ENCODE results near the gene TAOK1. TPM values are rescaled to one million over a fixed set of nuclear protein-coding genes. Genes with fewer than 3 reads are reported as not detected.

TAOK1 gene
- total and polyA plus RNA-seq, 3 donors from 2014 or later = 28.4 to 107 (median 101) TPM

DNA sequence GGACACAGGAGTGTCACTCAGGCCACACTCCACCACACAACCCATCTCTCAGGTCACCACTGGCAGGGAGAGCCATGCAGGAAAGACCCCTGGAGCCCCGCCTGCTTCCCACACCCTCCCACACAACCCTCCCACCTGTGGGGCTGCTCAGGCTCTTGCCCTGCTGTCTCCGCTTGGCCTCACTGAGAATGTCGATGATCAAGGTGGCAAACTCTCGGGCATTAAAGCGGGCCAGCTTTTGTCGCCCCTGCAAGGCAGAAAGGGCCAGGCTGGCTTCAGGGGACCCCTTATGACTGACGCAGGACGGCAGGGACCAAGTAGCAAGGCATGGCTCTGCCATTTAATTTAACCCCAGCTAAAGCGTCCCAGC lies 186.8 kb downstream of the TAOK1 start:
- H3K36me3 ChIP-seq (ENCODE audit: low read depth, missing control alignments) = no peaks in the 10 kb centered on the region

GRCh38 chr17:29577385-29578211 lies 187.4 kb downstream of the TAOK1 start:
- DNase-seq = no peak
- TF ChIP-seq CTCF (IDR thresholded peaks at IDR 0.05) = no peak
- TF ChIP-seq POLR2A (IDR thresholded peaks at IDR 0.05) = no peak
- Histone ChIP-seq H3K27me3 (no peaks in the 10 kb centered on the region), H3K27ac (no peak overlapping the region), H3K4me3 (no peak overlapping the region), H3K4me1 (peaks cover 6% of the 10 kb centered on the region), H3K36me3 (ENCODE audit: low read depth, missing control alignments) (no peaks in the 10 kb centered on the region), H3K9me3 (no peaks in the 10 kb centered on the region)
- 80 to 83% methylated on average over 3 to 16 of the region's 22 CpGs for WGBS, 2 donors
- intact Hi-C loops (cut with DNase I; ENCODE audit: low total_unique reads) = no loop called here

More for the DNA sequence above, 186.8 kb downstream of the TAOK1 start:
- H3K4me3 ChIP-seq = no peak overlapping the region
- whole genome bisulfite sequencing, 2 donors = 90 to 91% methylated on average over 2 to 9 of the region's 9 CpGs
- no peaks in the 10 kb centered on the region for H3K27me3 ChIP-seq
- H3K27ac ChIP-seq = no peak overlapping the region
- DNase-seq = no peak
- TF ChIP-seq POLR2A (IDR thresholded peaks at IDR 0.05) (no peak), CTCF (IDR thresholded peaks at IDR 0.05) (no peak)
- H3K4me1 ChIP-seq = peaks cover 13% of the 10 kb centered on the region
- H3K9me3 ChIP-seq = no peaks in the 10 kb centered on the region
- intact Hi-C loops (cut with DNase I; ENCODE audit: low total_unique reads) = no loop called here

- H3K4me3 ChIP-seq = no peak overlapping the region
- no peak for TF ChIP-seq CTCF (IDR thresholded peaks at IDR 0.05)
- no peak for TF ChIP-seq POLR2A (IDR thresholded peaks at IDR 0.05)
- WGBS, 2 donors = 87 to 95% methylated on average over 10 to 14 of the region's 14 CpGs
- no peaks in the 10 kb centered on the region for H3K4me1 ChIP-seq
- intact Hi-C loops (cut with DNase I; ENCODE audit: low total_unique reads) = no loop called here
- no peaks in the 10 kb centered on the region for H3K27me3 ChIP-seq
- no peak for DNase-seq
- H3K9me3 ChIP-seq = no peaks in the 10 kb centered on the region
- H3K36me3 ChIP-seq (ENCODE audit: low read depth, missing control alignments) = no peaks in the 10 kb centered on the region
- no peak overlapping the region for H3K27ac ChIP-seq
These were observed 188.7 kb downstream of the TAOK1 start for GRCh38 chr17:29578626-29579485.

GRCh38 chr17:29579866-29580771 lies 190.0 kb downstream of the TAOK1 start:
- intact Hi-C loops (cut with DNase I; ENCODE audit: low total_unique reads) = no loop called here
- H3K36me3 ChIP-seq (ENCODE audit: low read depth, missing control alignments) = no peaks in the 10 kb centered on the region

More at GRCh38 chr17:29579866-29580771, 190.0 kb downstream of the TAOK1 start:
- DNase-seq = peak; percentile 87
- no peaks in the 10 kb centered on the region for H3K4me1 ChIP-seq
- H3K27me3 ChIP-seq = no peaks in the 10 kb centered on the region
- no peak overlapping the region for H3K27ac ChIP-seq
- H3K9me3 ChIP-seq = no peaks in the 10 kb centered on the region
- peak; percentile 85 to 88 (median 85) for TF ChIP-seq CTCF (IDR thresholded peaks at IDR 0.05)
- no peak for TF ChIP-seq POLR2A (IDR thresholded peaks at IDR 0.05)
- WGBS, 2 donors = 73 to 84% methylated on average over 11 to 15 of the region's 15 CpGs
- H3K4me3 ChIP-seq = no peak overlapping the region
